ENCODE measurements around the gene DACH1.

Gene DACH1

GRCh38 chr13:71517004-71517403, 350.0 kb downstream of the DACH1 start:
- no peak overlapping the region for H3K4me3 ChIP-seq
- DNase-seq (ENCODE audit: low read depth, low spot score), result no peak
- H3K9ac ChIP-seq (ENCODE audit: insufficient read length), result no peak overlapping the region
- TF ChIP-seq POLR2AphosphoS5 (IDR thresholded peaks at IDR 0.05; ENCODE audit: borderline replicate concordance, low read depth, low read length) (no peak), FOXP2 (optimal IDR thresholded peaks at IDR 0.05; ENCODE audit: control extremely low read depth, extremely low read length, insufficient read depth) (no peak), EZH2 (IDR thresholded peaks at IDR 0.05) (no peak)
- H3K27ac ChIP-seq, result no peak overlapping the region
- H3K9me3 ChIP-seq (ENCODE audit: low read depth, low read length), result no peaks in the 10 kb centered on the region; the same call in 1 of the 2 replicates
- H3K36me3 ChIP-seq (ENCODE audit: insufficient read depth, low read length), result no peaks in the 10 kb centered on the region

GRCh38 chr13:71516521-71516920, 350.5 kb downstream of the DACH1 start:
- no peaks in the 10 kb centered on the region; the same call in 1 of the 2 replicates for H3K9me3 ChIP-seq (ENCODE audit: low read depth, low read length)
- no peak overlapping the region for H3K4me3 ChIP-seq
- H3K27ac ChIP-seq, result no peak overlapping the region
- no peaks in the 10 kb centered on the region for H3K36me3 ChIP-seq (ENCODE audit: insufficient read depth, low read length)
- no peak for TF ChIP-seq POLR2AphosphoS5 (IDR thresholded peaks at IDR 0.05; ENCODE audit: borderline replicate concordance, low read depth, low read length)
- TF ChIP-seq FOXP2 (optimal IDR thresholded peaks at IDR 0.05; ENCODE audit: control extremely low read depth, extremely low read length, insufficient read depth), result no peak
- no peak for TF ChIP-seq EZH2 (IDR thresholded peaks at IDR 0.05)
- no peak overlapping the region for H3K9ac ChIP-seq (ENCODE audit: insufficient read length)
- no peak for DNase-seq (ENCODE audit: low read depth, low spot score)

GRCh38 chr13:71515744-71516038, 351.3 kb downstream of the DACH1 start:
- no peak for DNase-seq (ENCODE audit: low read depth, low spot score)
- no peak overlapping the region for H3K27ac ChIP-seq

GRCh38 chr13:71514900-71515743, 351.9 kb downstream of the DACH1 start:
- Histone ChIP-seq H3K27ac (no peak overlapping the region), H3K36me3 (ENCODE audit: insufficient read depth, low read length) (no peaks in the 10 kb centered on the region), H3K4me3 (no peak overlapping the region), H3K9me3 (ENCODE audit: low read depth, low read length) (no peaks in the 10 kb centered on the region; the same call in 1 of the 2 replicates), H3K9ac (ENCODE audit: insufficient read length) (no peak overlapping the region)
- TF ChIP-seq EZH2 (IDR thresholded peaks at IDR 0.05), result no peak
- no peak for TF ChIP-seq FOXP2 (optimal IDR thresholded peaks at IDR 0.05; ENCODE audit: control extremely low read depth, extremely low read length, insufficient read depth)
- no peak for TF ChIP-seq POLR2AphosphoS5 (IDR thresholded peaks at IDR 0.05; ENCODE audit: borderline replicate concordance, low read depth, low read length)
- DNase-seq (ENCODE audit: low read depth, low spot score), result no peak

More at GRCh38 chr13:71515744-71516038, 351.3 kb downstream of the DACH1 start:
- TF ChIP-seq EZH2 (IDR thresholded peaks at IDR 0.05) (no peak), FOXP2 (optimal IDR thresholded peaks at IDR 0.05; ENCODE audit: control extremely low read depth, extremely low read length, insufficient read depth) (no peak), POLR2AphosphoS5 (IDR thresholded peaks at IDR 0.05; ENCODE audit: borderline replicate concordance, low read depth, low read length) (no peak)
- Histone ChIP-seq H3K9ac (ENCODE audit: insufficient read length) (no peak overlapping the region), H3K4me3 (no peak overlapping the region), H3K9me3 (ENCODE audit: low read depth, low read length) (no peaks in the 10 kb centered on the region; the same call in 1 of the 2 replicates), H3K36me3 (ENCODE audit: insufficient read depth, low read length) (no peaks in the 10 kb centered on the region)

GRCh38 chr13:71513411-71514033, 353.5 kb downstream of the DACH1 start:
- no peak for TF ChIP-seq POLR2AphosphoS5 (IDR thresholded peaks at IDR 0.05; ENCODE audit: borderline replicate concordance, low read depth, low read length)
- TF ChIP-seq FOXP2 (optimal IDR thresholded peaks at IDR 0.05; ENCODE audit: control extremely low read depth, extremely low read length, insufficient read depth), result no peak
- no peak for TF ChIP-seq EZH2 (IDR thresholded peaks at IDR 0.05)
- no peak overlapping the region for H3K4me3 ChIP-seq
- H3K9me3 ChIP-seq (ENCODE audit: low read depth, low read length), result no peaks in the 10 kb centered on the region; the same call in 1 of the 2 replicates
- H3K27ac ChIP-seq, result no peak overlapping the region
- H3K9ac ChIP-seq (ENCODE audit: insufficient read length), result no peak overlapping the region
- no peak for DNase-seq (ENCODE audit: low read depth, low spot score)
- H3K36me3 ChIP-seq (ENCODE audit: insufficient read depth, low read length), result no peaks in the 10 kb centered on the region

GRCh38 chr13:71503781-71504180, 363.2 kb downstream of the DACH1 start:
- no peak overlapping the region for H3K4me3 ChIP-seq
- H3K9ac ChIP-seq (ENCODE audit: insufficient read length), result no peak overlapping the region
- no peak for DNase-seq (ENCODE audit: low read depth, low spot score)
- H3K9me3 ChIP-seq (ENCODE audit: low read depth, low read length), result no peaks in the 10 kb centered on the region
- H3K36me3 ChIP-seq (ENCODE audit: insufficient read depth, low read length), result no peaks in the 10 kb centered on the region
- no peak overlapping the region for H3K27ac ChIP-seq
- TF ChIP-seq EZH2 (IDR thresholded peaks at IDR 0.05) (no peak), POLR2AphosphoS5 (IDR thresholded peaks at IDR 0.05; ENCODE audit: borderline replicate concordance, low read depth, low read length) (no peak), FOXP2 (optimal IDR thresholded peaks at IDR 0.05; ENCODE audit: control extremely low read depth, extremely low read length, insufficient read depth) (no peak)

GRCh38 chr13:71499944-71500514, 367.0 kb downstream of the DACH1 start:
- no peak for DNase-seq (ENCODE audit: low read depth, low spot score)
- Histone ChIP-seq H3K36me3 (ENCODE audit: insufficient read depth, low read length) (no peaks in the 10 kb centered on the region), H3K9ac (ENCODE audit: insufficient read length) (no peak overlapping the region), H3K27ac (no peak overlapping the region), H3K4me3 (no peak overlapping the region), H3K9me3 (ENCODE audit: low read depth, low read length) (no peaks in the 10 kb centered on the region)
- TF ChIP-seq POLR2AphosphoS5 (IDR thresholded peaks at IDR 0.05; ENCODE audit: borderline replicate concordance, low read depth, low read length) (no peak), FOXP2 (optimal IDR thresholded peaks at IDR 0.05; ENCODE audit: control extremely low read depth, extremely low read length, insufficient read depth) (no peak), EZH2 (IDR thresholded peaks at IDR 0.05) (no peak)

- H3K27ac ChIP-seq, result no peak overlapping the region
- H3K36me3 ChIP-seq (ENCODE audit: insufficient read depth, low read length), result no peaks in the 10 kb centered on the region
- no peak overlapping the region for H3K9ac ChIP-seq (ENCODE audit: insufficient read length)
- H3K9me3 ChIP-seq (ENCODE audit: low read depth, low read length), result no peaks in the 10 kb centered on the region
- H3K4me3 ChIP-seq, result no peak overlapping the region
- TF ChIP-seq POLR2AphosphoS5 (IDR thresholded peaks at IDR 0.05; ENCODE audit: borderline replicate concordance, low read depth, low read length) (no peak), EZH2 (IDR thresholded peaks at IDR 0.05) (no peak), FOXP2 (optimal IDR thresholded peaks at IDR 0.05; ENCODE audit: control extremely low read depth, extremely low read length, insufficient read depth) (no peak)
- DNase-seq (ENCODE audit: low read depth, low spot score), result no peak
Observed at GRCh38 chr13:71499235-71499634, 367.8 kb downstream of the DACH1 start.
